ENCODE results near the gene TMEM132A.

TMEM132A gene

GRCh38 chr11:60924110-60924905, at the start of gene TMEM132A:
Gene TMEM132A (plus strand): TSS chr11:60924460. CDS start chr11:60924634, 174 bp downstream.
- Histone ChIP-seq H3K9ac (ENCODE audit: low read depth in 1 of 2, low read length in 2 of 2) (peak within 1 kb of the TSS; percentile 17 to 41), H3K4me3 (ENCODE audit: low read length in 2 of 2) (peak within 1 kb of the TSS; percentile 51 to 62), H3K9me3 (ENCODE audit: control insufficient read depth in 2 of 2, low read length in 2 of 2) (no peaks in the 10 kb centered on the region), H3K4me1 (ENCODE audit: control insufficient read depth in 2 of 2, insufficient read depth in 2 of 2, low read length in 2 of 2) (peaks cover 12% of the 10 kb centered on the region in 2 donors), H3K27me3 (ENCODE audit: control insufficient read depth in 2 of 2, insufficient read depth in 2 of 2, low read length in 2 of 2) (peaks cover 0 to 4% of the 10 kb centered on the region in 2 donors), H3K36me3 (ENCODE audit: control insufficient read depth in 2 of 2, insufficient read depth in 2 of 2, low read length in 2 of 2) (peaks cover 20 to 31% of the 10 kb centered on the region in 2 donors), H3K27ac (ENCODE audit: low read depth in 2 of 2, low read length in 2 of 2) (no peak within 1 kb of the TSS)

GRCh38 chr11:60875366-60876167, 48.7 kb upstream of the TMEM132A start:
- Histone ChIP-seq H3K27ac (ENCODE audit: low read depth in 2 of 2, low read length in 2 of 2) (no peak overlapping the region), H3K9ac (ENCODE audit: low read depth in 1 of 2, low read length in 2 of 2) (no peak overlapping the region), H3K4me3 (ENCODE audit: low read length in 2 of 2) (no peak overlapping the region), H3K4me1 (ENCODE audit: control insufficient read depth in 2 of 2, insufficient read depth in 2 of 2, low read length in 2 of 2) (peaks cover 7 to 15% of the 10 kb centered on the region in 2 donors), H3K9me3 (ENCODE audit: control insufficient read depth in 2 of 2, low read length in 2 of 2) (no peaks in the 10 kb centered on the region), H3K27me3 (ENCODE audit: control insufficient read depth in 2 of 2, insufficient read depth in 2 of 2, low read length in 2 of 2) (no peaks in the 10 kb centered on the region), H3K36me3 (ENCODE audit: control insufficient read depth in 2 of 2, insufficient read depth in 2 of 2, low read length in 2 of 2) (peaks cover 0 to 4% of the 10 kb centered on the region in 2 donors)

- no peaks in the 10 kb centered on the region for H3K27me3 ChIP-seq (ENCODE audit: control insufficient read depth in 2 of 2, insufficient read depth in 2 of 2, low read length in 2 of 2)
- peaks cover 4 to 15% of the 10 kb centered on the region in 2 donors for H3K4me1 ChIP-seq (ENCODE audit: control insufficient read depth in 2 of 2, insufficient read depth in 2 of 2, low read length in 2 of 2)
- H3K27ac ChIP-seq (ENCODE audit: low read depth in 2 of 2, low read length in 2 of 2), result no peak overlapping the region
- H3K36me3 ChIP-seq (ENCODE audit: control insufficient read depth in 2 of 2, insufficient read depth in 2 of 2, low read length in 2 of 2), result peaks cover 3 to 6% of the 10 kb centered on the region in 2 donors
- H3K9ac ChIP-seq (ENCODE audit: low read depth in 1 of 2, low read length in 2 of 2), result no peak overlapping the region
- H3K9me3 ChIP-seq (ENCODE audit: control insufficient read depth in 2 of 2, low read length in 2 of 2), result no peaks in the 10 kb centered on the region
- H3K4me3 ChIP-seq (ENCODE audit: low read length in 2 of 2), result no peak overlapping the region
These were observed 48.1 kb upstream of the TMEM132A start for GRCh38 chr11:60876168-60876485.

GRCh38 chr11:60878245-60879101, 45.8 kb upstream of the TMEM132A start:
- H3K27ac ChIP-seq (ENCODE audit: low read depth in 2 of 2, low read length in 2 of 2), result peak overlapping the region in 1 of 2 donors; percentile 31

GRCh38 chr11:60879104-60879503, 45.2 kb upstream of the TMEM132A start:
- H3K4me3 ChIP-seq (ENCODE audit: low read length in 2 of 2), result no peak overlapping the region
- peaks cover 4 to 6% of the 10 kb centered on the region in 2 donors for H3K36me3 ChIP-seq (ENCODE audit: control insufficient read depth in 2 of 2, insufficient read depth in 2 of 2, low read length in 2 of 2)
- H3K9me3 ChIP-seq (ENCODE audit: control insufficient read depth in 2 of 2, low read length in 2 of 2), result no peaks in the 10 kb centered on the region
- peaks cover 0 to 4% of the 10 kb centered on the region in 2 donors for H3K4me1 ChIP-seq (ENCODE audit: control insufficient read depth in 2 of 2, insufficient read depth in 2 of 2, low read length in 2 of 2)
- H3K27ac ChIP-seq (ENCODE audit: low read depth in 2 of 2, low read length in 2 of 2), result peak overlapping the region in 1 of 2 donors; percentile 23
- no peaks in the 10 kb centered on the region for H3K27me3 ChIP-seq (ENCODE audit: control insufficient read depth in 2 of 2, insufficient read depth in 2 of 2, low read length in 2 of 2)
- no peak overlapping the region for H3K9ac ChIP-seq (ENCODE audit: low read depth in 1 of 2, low read length in 2 of 2)

More at GRCh38 chr11:60878245-60879101, 45.8 kb upstream of the TMEM132A start:
- no peak overlapping the region for H3K4me3 ChIP-seq (ENCODE audit: low read length in 2 of 2)
- no peak overlapping the region for H3K9ac ChIP-seq (ENCODE audit: low read depth in 1 of 2, low read length in 2 of 2)
- H3K27me3 ChIP-seq (ENCODE audit: control insufficient read depth in 2 of 2, insufficient read depth in 2 of 2, low read length in 2 of 2), result no peaks in the 10 kb centered on the region
- H3K9me3 ChIP-seq (ENCODE audit: control insufficient read depth in 2 of 2, low read length in 2 of 2), result no peaks in the 10 kb centered on the region
- peaks cover 0 to 4% of the 10 kb centered on the region in 2 donors for H3K4me1 ChIP-seq (ENCODE audit: control insufficient read depth in 2 of 2, insufficient read depth in 2 of 2, low read length in 2 of 2)
- peaks cover 4 to 6% of the 10 kb centered on the region in 2 donors for H3K36me3 ChIP-seq (ENCODE audit: control insufficient read depth in 2 of 2, insufficient read depth in 2 of 2, low read length in 2 of 2)

GRCh38 chr11:60879971-60880588, 44.2 kb upstream of the TMEM132A start:
- Histone ChIP-seq H3K9ac (ENCODE audit: low read depth in 1 of 2, low read length in 2 of 2) (no peak overlapping the region), H3K4me1 (ENCODE audit: control insufficient read depth in 2 of 2, insufficient read depth in 2 of 2, low read length in 2 of 2) (peaks cover 0 to 4% of the 10 kb centered on the region in 2 donors), H3K36me3 (ENCODE audit: control insufficient read depth in 2 of 2, insufficient read depth in 2 of 2, low read length in 2 of 2) (peaks cover 4 to 6% of the 10 kb centered on the region in 2 donors), H3K9me3 (ENCODE audit: control insufficient read depth in 2 of 2, low read length in 2 of 2) (no peaks in the 10 kb centered on the region), H3K4me3 (ENCODE audit: low read length in 2 of 2) (no peak overlapping the region), H3K27me3 (ENCODE audit: control insufficient read depth in 2 of 2, insufficient read depth in 2 of 2, low read length in 2 of 2) (no peaks in the 10 kb centered on the region), H3K27ac (ENCODE audit: low read depth in 2 of 2, low read length in 2 of 2) (no peak overlapping the region)

GRCh38 chr11:60880643-60881282, 43.5 kb upstream of the TMEM132A start:
- Histone ChIP-seq H3K9me3 (ENCODE audit: control insufficient read depth in 2 of 2, low read length in 2 of 2) (no peaks in the 10 kb centered on the region), H3K36me3 (ENCODE audit: control insufficient read depth in 2 of 2, insufficient read depth in 2 of 2, low read length in 2 of 2) (peaks cover 4 to 6% of the 10 kb centered on the region in 2 donors), H3K27me3 (ENCODE audit: control insufficient read depth in 2 of 2, insufficient read depth in 2 of 2, low read length in 2 of 2) (no peaks in the 10 kb centered on the region), H3K4me3 (ENCODE audit: low read length in 2 of 2) (no peak overlapping the region), H3K27ac (ENCODE audit: low read depth in 2 of 2, low read length in 2 of 2) (peak overlapping the region in 1 of 2 donors; percentile 17), H3K9ac (ENCODE audit: low read depth in 1 of 2, low read length in 2 of 2) (no peak overlapping the region), H3K4me1 (ENCODE audit: control insufficient read depth in 2 of 2, insufficient read depth in 2 of 2, low read length in 2 of 2) (no peaks in the 10 kb centered on the region)

GRCh38 chr11:60887556-60887955, 36.7 kb upstream of the TMEM132A start:
- H3K4me1 ChIP-seq (ENCODE audit: control insufficient read depth in 2 of 2, insufficient read depth in 2 of 2, low read length in 2 of 2), result peaks cover 6 to 24% of the 10 kb centered on the region in 2 donors
- H3K4me3 ChIP-seq (ENCODE audit: low read length in 2 of 2), result no peak overlapping the region
- H3K9ac ChIP-seq (ENCODE audit: low read depth in 1 of 2, low read length in 2 of 2), result no peak overlapping the region
- H3K27me3 ChIP-seq (ENCODE audit: control insufficient read depth in 2 of 2, insufficient read depth in 2 of 2, low read length in 2 of 2), result no peaks in the 10 kb centered on the region
- H3K27ac ChIP-seq (ENCODE audit: low read depth in 2 of 2, low read length in 2 of 2), result no peak overlapping the region
- H3K36me3 ChIP-seq (ENCODE audit: control insufficient read depth in 2 of 2, insufficient read depth in 2 of 2, low read length in 2 of 2), result peaks cover 3 to 12% of the 10 kb centered on the region in 2 donors
- no peaks in the 10 kb centered on the region for H3K9me3 ChIP-seq (ENCODE audit: control insufficient read depth in 2 of 2, low read length in 2 of 2)

- Histone ChIP-seq H3K9me3 (ENCODE audit: control insufficient read depth in 2 of 2, low read length in 2 of 2) (no peaks in the 10 kb centered on the region), H3K27ac (ENCODE audit: low read depth in 2 of 2, low read length in 2 of 2) (no peak overlapping the region), H3K27me3 (ENCODE audit: control insufficient read depth in 2 of 2, insufficient read depth in 2 of 2, low read length in 2 of 2) (no peaks in the 10 kb centered on the region), H3K4me3 (ENCODE audit: low read length in 2 of 2) (no peak overlapping the region), H3K9ac (ENCODE audit: low read depth in 1 of 2, low read length in 2 of 2) (no peak overlapping the region), H3K4me1 (ENCODE audit: control insufficient read depth in 2 of 2, insufficient read depth in 2 of 2, low read length in 2 of 2) (peaks cover 6 to 30% of the 10 kb centered on the region in 2 donors), H3K36me3 (ENCODE audit: control insufficient read depth in 2 of 2, insufficient read depth in 2 of 2, low read length in 2 of 2) (peaks cover 15 to 18% of the 10 kb centered on the region in 2 donors)
These were observed 34.4 kb upstream of the TMEM132A start for GRCh38 chr11:60889869-60890311.

Measured in mucosa of rectum (tissue), 2 donors.